ENCODE measurements around the gene CDH4.

CDH4 gene

GRCh38 chr20:61659994-61660346 lies 407.9 kb downstream of the CDH4 start:
- Histone ChIP-seq H4K20me1 (ENCODE audit: low read depth, low read length) (no peaks in the 10 kb centered on the region), H3K36me3 (ENCODE audit: low read length) (no peaks in the 10 kb centered on the region), H3K79me2 (ENCODE audit: insufficient read depth, low read length) (no peaks in the 10 kb centered on the region), H3K4me2 (ENCODE audit: low read depth, low read length, poor library complexity, severe bottlenecking) (no peak overlapping the region), H3F3A (ENCODE audit: insufficient read depth) (no peaks in the 10 kb centered on the region), H3K9ac (ENCODE audit: low read length) (no peak overlapping the region), H3K4me3 (ENCODE audit: insufficient read depth, low read length, poor library complexity, severe bottlenecking) (no peak overlapping the region), H3K9me2 (replicated peaks; ENCODE audit: insufficient read depth, low read length) (no peaks in the 10 kb centered on the region), H3K27ac (ENCODE audit: low read depth, low read length) (no peak overlapping the region), H3K27me3 (ENCODE audit: low read length) (no peaks in the 10 kb centered on the region; the same call in 1 of the 2 replicates), H2AFZ (ENCODE audit: low read depth, low read length, severe bottlenecking) (no peak overlapping the region), H3K9me3 (ENCODE audit: insufficient read depth, low read length) (no peaks in the 10 kb centered on the region)
- TF ChIP-seq CTCF (IDR thresholded peaks at IDR 0.05; ENCODE audit: insufficient read depth, low read length, poor library complexity, severe bottlenecking): no peak
- TF ChIP-seq EZH2phosphoT487 (conservative IDR thresholded peaks at IDR 0.05; ENCODE audit: low read length): no peak

- H3K9me2 ChIP-seq (replicated peaks; ENCODE audit: insufficient read depth, low read length): no peaks in the 10 kb centered on the region
- no peaks in the 10 kb centered on the region for H4K20me1 ChIP-seq (ENCODE audit: low read depth, low read length)
- H3K9ac ChIP-seq (ENCODE audit: low read length): no peak overlapping the region
- no peaks in the 10 kb centered on the region for H3K79me2 ChIP-seq (ENCODE audit: insufficient read depth, low read length)
- H3K4me3 ChIP-seq (ENCODE audit: insufficient read depth, low read length, poor library complexity, severe bottlenecking): no peak overlapping the region
- H3K27ac ChIP-seq (ENCODE audit: low read depth, low read length): no peak overlapping the region
- no peaks in the 10 kb centered on the region for H3K36me3 ChIP-seq (ENCODE audit: low read length)
- no peak overlapping the region for H2AFZ ChIP-seq (ENCODE audit: low read depth, low read length, severe bottlenecking)
- H3K27me3 ChIP-seq (ENCODE audit: low read length): no peaks in the 10 kb centered on the region; the same call in 1 of the 2 replicates
- no peak for TF ChIP-seq CTCF (IDR thresholded peaks at IDR 0.05; ENCODE audit: insufficient read depth, low read length, poor library complexity, severe bottlenecking)
- no peak for TF ChIP-seq EZH2phosphoT487 (conservative IDR thresholded peaks at IDR 0.05; ENCODE audit: low read length)
- no peaks in the 10 kb centered on the region for H3F3A ChIP-seq (ENCODE audit: insufficient read depth)
- no peaks in the 10 kb centered on the region for H3K9me3 ChIP-seq (ENCODE audit: insufficient read depth, low read length)
- H3K4me2 ChIP-seq (ENCODE audit: low read depth, low read length, poor library complexity, severe bottlenecking): no peak overlapping the region
These were observed 408.5 kb downstream of the CDH4 start for GRCh38 chr20:61660559-61660958.

- Histone ChIP-seq H3K4me2 (ENCODE audit: low read depth, low read length, poor library complexity, severe bottlenecking) (no peak overlapping the region), H4K20me1 (ENCODE audit: low read depth, low read length) (no peaks in the 10 kb centered on the region), H3K9ac (ENCODE audit: low read length) (no peak overlapping the region), H3K9me3 (ENCODE audit: insufficient read depth, low read length) (no peaks in the 10 kb centered on the region), H3F3A (ENCODE audit: insufficient read depth) (no peaks in the 10 kb centered on the region), H3K27me3 (ENCODE audit: low read length) (no peaks in the 10 kb centered on the region), H2AFZ (ENCODE audit: low read depth, low read length, severe bottlenecking) (no peak overlapping the region), H3K36me3 (ENCODE audit: low read length) (no peaks in the 10 kb centered on the region), H3K4me3 (ENCODE audit: insufficient read depth, low read length, poor library complexity, severe bottlenecking) (no peak overlapping the region), H3K79me2 (ENCODE audit: insufficient read depth, low read length) (no peaks in the 10 kb centered on the region), H3K27ac (ENCODE audit: low read depth, low read length) (no peak overlapping the region), H3K9me2 (replicated peaks; ENCODE audit: insufficient read depth, low read length) (no peaks in the 10 kb centered on the region)
- no peak for TF ChIP-seq CTCF (IDR thresholded peaks at IDR 0.05; ENCODE audit: insufficient read depth, low read length, poor library complexity, severe bottlenecking)
- TF ChIP-seq EZH2phosphoT487 (conservative IDR thresholded peaks at IDR 0.05; ENCODE audit: low read length): no peak
These were observed 409.0 kb downstream of the CDH4 start for GRCh38 chr20:61661025-61661424.
